ENCODE data around the gene FMN1.

FMN1 gene, protein sequence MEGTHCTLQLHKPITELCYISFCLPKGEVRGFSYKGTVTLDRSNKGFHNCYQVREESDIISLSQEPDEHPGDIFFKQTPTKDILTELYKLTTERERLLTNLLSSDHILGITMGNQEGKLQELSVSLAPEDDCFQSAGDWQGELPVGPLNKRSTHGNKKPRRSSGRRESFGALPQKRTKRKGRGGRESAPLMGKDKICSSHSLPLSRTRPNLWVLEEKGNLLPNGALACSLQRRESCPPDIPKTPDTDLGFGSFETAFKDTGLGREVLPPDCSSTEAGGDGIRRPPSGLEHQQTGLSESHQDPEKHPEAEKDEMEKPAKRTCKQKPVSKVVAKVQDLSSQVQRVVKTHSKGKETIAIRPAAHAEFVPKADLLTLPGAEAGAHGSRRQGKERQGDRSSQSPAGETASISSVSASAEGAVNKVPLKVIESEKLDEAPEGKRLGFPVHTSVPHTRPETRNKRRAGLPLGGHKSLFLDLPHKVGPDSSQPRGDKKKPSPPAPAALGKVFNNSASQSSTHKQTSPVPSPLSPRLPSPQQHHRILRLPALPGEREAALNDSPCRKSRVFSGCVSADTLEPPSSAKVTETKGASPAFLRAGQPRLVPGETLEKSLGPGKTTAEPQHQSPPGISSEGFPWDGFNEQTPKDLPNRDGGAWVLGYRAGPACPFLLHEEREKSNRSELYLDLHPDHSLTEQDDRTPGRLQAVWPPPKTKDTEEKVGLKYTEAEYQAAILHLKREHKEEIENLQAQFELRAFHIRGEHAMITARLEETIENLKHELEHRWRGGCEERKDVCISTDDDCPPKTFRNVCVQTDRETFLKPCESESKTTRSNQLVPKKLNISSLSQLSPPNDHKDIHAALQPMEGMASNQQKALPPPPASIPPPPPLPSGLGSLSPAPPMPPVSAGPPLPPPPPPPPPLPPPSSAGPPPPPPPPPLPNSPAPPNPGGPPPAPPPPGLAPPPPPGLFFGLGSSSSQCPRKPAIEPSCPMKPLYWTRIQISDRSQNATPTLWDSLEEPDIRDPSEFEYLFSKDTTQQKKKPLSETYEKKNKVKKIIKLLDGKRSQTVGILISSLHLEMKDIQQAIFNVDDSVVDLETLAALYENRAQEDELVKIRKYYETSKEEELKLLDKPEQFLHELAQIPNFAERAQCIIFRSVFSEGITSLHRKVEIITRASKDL (N-terminal part only)

DNA sequence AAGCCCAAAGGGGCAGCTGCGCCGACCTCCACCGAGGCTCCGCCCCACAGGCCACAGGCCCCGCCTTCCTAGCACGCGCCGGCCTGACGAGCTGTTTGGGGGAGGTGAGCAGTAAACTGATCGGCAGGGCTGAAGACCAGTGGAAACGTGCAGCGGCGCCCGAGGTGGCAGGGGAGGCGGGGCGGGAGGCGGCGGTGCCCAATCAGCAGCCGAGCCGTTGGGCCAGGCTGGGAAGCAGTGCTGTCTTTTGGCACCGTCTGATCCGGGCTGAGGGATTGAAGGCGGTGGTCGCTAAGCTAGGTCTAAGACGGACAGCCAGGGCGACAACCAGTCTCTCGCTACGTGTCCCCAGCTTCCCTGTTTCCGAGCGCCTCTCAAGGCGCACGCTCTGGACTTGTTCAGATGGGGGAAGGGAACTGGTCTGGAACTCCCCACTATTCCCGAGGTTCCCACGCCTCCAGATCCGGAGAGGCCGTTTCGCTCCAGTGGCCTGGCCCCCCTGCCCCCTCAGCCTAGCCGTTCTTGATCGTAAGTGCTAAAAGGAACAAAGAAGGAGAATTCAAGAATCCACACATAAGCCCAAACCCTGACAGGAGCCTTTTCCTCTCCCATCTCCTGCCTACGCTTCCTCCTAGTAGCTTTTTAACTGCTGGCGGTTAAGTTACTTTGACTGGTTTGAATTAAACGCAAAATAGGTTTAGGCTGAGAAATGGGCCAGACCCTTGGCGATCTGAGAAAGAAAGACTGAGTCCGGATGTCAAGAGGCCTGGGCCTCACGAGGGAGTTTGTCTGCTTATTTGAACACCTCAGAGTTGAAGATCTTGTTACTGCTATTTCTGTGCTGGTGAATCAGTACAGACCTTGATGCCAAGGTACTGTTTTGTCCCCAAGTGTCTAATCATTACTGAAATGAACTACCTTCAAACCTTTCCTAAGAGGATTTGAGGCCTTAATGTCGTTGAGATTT lies at the start of gene FMN1:
TSS of gene FMN1 (minus strand) at position 11 of the 967 bp plus-strand sequence. CDS start 39,800 bp downstream, outside the sequence.
- peak; percentile 86 for DNase-seq

DNA sequence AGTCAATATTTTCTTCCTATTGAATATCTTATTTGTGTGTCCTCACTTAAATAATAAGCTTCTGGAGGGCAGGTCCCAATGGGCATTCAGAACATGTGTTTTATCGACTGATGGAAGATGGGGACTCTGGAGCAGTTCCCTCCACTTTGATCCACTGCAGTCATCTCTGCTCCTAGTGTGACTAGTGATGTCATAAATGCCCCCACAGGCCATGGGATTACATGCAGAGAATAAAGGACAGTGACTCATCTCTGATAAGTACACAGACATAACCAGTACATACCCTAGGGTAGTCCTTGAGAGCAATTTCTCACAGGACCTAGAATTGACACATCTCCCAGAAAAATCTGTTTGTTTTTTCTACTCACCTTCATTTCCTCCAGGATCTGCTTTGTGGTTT lies 49.4 kb upstream of the FMN1 start:
- no peak for DNase-seq

DNA sequence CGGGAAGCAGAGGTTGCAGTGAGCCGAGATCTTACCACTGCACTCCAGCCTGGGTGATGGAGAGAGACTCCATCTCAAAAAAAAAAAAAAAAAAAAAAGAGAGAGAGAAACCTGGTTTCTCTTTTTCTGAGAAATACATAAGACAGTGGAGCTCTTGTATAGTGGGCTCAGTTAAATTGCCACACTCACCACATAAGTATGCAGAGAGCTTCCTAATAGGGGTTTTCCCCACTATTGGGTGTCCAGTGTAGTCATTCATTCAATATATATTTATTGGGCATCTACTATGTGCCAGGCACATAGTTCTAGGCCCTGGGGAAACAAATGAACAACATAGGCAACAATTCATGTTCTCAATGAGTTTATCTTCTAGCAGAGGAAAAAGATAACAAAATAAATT lies 48.9 kb upstream of the FMN1 start:
- no peak for DNase-seq

DNA sequence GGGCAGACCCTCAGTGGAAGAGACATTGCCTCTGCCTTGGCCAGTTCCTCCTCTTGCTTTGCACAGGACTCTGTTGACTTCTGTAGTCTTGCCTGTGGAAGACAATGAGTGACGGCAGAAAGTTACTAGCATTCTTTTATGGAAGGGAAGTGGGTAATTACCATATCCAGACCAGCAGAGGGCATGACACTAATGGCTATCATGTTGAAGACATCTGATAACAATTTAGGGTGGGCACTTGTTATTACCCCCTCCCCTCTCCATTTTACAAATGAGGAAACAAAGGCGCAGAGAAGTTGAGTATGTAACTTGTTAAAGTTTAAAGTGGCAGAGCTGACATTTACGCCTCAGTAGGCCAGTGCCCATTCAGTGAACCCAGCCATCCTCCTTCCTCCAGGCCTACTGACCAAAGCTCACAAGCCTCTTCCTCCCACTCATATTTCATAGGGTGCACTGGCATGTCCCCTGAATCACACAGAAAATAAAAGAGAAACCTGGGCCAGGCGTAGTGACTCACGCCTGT lies 48.2 kb upstream of the FMN1 start:
- no peak for DNase-seq

DNA sequence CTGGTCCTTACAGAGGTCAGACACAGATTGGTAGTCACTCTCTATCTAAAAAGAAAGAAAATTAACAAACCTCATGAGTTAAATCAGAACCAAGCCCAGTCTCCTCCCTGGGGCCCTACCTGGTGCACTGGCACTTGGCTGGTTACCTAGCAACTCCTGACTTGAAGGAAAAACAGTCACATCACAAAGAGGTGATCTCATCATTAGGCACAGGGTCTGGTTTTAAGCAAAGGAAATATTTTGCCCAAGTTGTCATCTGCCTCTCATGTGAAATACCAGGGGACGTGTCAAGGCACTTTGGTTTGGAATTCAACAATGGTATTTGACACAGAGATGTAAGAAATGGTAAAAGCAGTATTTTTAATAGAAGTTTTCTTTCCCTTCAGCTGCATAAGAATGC lies 47.7 kb upstream of the FMN1 start:
- peak; percentile 12 for DNase-seq

DNA sequence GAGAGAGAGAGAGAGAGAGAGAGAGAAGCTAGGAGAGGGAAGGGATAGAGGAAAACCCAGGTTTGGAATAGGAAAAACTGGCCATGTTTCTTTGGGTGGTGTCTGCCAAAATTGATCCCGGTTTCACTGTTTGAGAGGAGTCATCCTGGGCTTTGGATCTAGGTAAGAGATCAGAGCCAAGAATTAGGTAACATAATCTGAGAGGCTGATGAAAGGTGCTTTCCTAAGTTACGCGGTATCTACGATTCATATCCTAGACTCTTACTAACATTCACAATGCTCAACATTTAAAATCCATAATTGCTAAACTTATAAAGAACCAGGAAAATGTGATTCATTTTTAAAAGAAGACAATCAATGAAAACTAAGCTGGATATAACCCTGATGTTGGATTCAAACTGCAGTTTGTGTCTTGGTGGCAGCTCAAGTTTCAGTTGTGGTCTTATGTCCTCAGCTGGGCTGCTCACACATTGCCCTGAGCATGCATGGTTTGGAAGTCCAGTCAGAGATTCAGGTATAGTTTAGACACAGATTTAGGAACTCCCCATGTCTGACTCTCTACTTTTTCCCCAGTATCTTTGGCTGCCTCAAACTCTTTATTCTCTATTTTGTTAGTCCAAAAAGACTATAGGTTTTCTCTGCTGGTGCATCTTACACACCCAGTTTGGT lies 42.5 kb upstream of the FMN1 start:
- no peak for DNase-seq

DNA sequence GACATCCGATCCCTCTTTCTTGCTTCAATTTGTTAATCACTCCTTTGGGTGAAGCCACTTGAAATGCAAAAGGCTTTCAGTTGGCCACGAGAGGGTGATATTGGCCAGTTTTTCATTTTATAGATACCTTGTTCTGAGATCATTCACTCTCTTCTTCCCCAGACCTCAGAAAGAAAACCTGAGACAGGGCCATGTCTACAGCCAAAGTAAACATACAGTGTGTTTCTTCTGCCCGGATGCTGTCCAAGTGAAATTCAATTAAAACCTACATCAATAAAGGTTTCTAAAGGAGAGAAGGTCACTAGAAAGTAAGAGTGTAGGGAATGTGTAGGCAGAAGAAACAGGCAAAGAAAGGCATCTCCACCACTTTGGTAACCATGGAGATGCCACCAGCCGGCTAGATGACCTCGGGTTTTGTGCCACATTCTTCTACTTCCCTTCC lies 39.5 kb upstream of the FMN1 start:
- DNase-seq, result peak; percentile 46

DNA sequence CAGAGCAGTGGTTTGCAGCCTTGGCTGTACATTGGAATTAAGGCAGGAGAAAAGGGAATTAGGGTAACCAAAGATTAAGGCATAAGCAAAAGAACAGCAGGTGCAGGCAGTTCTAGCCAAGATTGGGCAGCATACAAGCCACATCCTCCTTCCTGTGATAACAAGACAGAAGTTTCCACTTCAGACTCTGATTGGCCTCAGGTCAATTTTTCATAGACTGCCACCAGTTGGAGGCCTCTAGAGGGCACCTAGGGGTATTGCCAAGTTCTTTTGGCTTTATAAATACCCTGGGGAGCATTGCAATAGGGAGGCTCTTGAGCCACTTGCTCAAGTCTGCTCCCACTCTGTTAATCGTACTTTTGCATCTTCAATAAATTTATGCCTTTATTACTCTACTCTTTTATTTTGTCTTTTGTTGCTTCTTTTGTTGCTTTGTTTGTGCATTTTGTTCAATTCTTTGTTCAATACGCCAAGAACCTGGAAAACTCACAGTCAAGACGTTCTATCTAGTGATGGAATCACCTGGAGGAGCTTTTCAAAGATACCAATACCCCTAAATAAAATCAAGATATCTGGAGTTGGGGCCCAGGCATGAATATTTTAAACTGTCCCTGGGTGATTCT lies 32.2 kb upstream of the FMN1 start:
- no peak for DNase-seq

DNA sequence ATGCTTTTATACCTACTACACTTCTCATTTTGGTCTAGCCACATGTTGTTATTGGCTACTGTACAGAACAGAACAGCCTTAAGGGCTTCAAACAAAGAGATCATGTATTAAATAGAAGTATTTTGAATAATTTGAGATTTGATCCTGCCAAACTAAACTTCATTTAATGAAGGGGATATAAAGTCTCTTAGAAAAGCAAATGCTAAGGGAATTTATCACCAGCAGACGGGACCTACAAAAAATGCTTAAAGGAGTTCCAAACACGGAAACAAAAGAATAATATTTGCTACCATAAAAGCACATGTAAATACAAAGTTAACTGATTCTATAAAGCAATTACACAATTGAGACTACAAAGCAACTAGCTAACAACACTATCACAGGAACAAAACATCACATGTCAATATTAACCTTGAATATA lies 23.6 kb upstream of the FMN1 start:
- DNase-seq, result no peak

DNA sequence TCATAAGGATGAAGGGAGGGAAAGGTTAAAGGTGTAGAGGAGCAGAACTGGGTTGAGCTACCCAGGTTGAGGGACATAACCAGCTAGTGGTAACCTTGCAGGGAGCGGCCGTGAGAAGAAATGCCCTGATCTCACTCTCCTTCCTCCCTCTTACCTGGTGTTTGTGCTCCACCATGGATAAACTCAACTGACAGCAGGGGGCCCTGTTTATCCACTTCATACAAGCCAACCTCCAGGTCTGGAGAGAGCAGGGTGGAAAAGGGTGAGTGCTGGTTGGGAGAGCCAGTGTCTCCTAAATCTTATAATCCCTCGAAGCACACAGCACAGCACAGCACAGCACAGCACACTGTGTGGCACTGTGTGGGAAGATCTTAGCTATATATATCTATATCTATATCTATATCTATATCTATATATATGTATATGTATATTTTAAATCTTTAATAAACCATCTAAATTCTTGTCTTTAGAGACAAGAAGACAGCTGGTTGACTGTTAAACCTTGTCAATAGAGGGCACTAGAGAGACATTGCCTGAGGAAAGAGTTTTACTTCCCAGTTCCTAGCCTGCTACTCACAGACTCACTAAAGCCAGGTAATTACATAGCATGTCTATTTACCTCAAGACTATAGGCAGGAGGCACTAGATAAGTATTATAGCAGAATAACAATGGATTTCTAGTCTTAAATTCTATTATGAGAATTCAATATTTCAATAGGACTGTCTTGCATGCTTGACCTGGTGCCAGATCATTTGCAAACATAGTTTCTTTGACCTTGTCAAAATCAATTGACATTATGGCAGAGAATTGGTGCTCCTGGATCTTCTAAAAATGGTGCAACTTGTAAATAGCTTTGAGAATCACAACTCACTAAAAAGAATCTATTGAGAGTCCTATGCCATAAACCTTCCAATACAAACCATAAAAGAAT lies 21.7 kb upstream of the FMN1 start:
- DNase-seq, result no peak

DNA sequence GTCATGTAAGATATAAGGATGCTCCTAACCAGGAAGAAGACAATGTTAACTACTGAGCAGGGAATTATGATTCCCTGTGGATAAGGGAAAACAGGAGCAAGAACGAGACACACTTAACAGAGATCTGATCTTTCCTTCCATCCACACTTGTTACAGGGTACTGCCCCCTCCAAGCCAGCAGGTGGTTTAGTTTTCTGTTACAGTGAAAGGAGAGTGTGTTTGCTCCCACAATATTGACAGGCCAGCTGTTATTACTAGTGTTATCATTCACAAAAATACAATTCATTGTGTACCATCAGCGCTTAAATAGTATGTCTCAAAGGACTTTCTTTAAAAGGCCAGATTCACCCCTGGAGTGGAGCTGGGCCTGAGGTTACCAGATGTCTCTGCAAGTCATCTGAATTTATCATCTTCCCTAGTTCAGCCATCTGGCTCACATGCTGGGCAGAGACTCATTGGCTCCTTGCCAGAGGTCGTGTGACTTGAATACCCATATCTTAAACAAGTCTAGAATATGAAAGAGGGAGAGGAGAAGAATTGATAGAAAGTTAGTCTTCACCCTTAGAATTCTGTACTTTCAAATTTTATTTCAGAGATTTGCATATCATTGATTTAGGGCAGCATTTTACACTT lies 16.8 kb upstream of the FMN1 start:
- DNase-seq, result no peak

DNA sequence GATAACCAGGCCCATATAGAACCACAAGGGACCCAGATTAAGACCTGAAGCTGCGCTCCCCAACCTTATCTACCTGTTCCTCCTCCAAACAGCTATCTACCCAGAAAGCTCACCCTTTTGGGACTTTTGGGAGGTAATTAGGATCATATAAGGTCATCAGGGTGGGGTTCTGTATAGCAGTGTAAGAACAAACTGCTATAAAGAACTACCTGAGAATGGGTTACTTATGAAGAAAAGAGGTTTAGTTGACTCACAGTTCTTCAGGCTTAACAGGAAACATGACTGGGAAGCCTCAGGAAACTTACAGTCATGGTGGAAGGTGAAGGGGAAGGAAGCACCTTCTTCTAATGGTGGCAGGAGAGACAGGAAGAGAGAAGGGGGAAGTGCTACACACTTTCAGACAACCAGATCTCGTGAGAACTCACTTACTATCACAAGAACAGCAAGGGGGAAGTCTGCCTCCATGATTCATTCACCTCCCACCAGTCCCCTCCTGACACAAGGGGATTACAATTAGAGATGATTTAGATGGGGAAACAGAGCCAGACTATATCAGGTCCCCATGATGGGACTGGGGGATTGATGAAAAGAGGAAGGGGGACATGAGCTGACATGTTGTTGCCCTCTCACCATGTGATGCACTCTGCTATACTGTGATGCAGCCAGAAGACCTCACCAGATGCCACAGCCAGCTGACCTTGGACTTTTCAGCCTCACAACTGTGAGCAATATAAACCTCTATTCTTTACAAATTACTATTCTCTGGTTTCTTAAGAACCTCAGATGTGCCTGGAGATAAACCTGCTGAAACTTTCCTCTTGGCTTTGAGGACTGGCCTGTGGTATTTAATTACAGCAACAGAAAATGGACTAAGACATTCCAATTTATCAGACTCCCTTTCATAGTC lies 15.3 kb upstream of the FMN1 start:
- no peak for DNase-seq

DNA sequence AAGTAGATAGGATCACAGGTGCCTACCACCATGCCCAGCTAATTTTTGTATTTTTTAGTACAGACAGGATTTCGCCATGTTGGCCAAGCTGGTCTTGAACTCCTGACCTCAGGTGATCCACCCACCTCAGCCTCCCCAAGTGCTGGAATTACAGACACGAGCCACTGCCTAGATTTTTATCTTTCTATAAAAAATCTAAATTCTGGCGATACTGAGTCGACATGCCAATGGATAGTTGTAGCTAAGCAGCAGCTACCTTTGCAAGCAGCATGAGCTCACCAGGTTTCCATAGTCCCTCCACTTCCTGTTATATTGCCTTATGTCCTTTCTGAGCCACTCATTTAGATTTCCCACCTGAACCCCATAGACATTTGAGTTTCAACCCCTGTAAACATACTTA lies 13.1 kb upstream of the FMN1 start:
- DNase-seq, result no peak

DNA sequence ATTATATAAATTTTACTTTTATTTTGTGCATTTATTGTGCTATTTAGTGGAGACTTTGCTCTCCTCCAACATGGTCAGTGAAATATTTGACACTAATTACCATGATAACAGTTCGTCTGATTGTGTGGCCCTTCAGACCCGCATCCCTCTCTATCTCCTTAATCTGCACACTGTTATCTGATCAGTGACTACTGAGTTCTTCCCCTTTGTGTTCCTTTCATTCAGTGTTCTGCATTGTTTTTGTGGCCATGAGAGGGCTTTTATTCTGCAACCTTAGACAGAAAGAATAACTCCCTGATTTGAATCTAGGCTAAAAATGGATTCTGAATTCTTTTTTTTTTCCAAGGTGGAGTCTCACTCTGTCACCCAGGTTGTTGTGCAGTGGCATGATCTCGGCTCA lies 11.9 kb upstream of the FMN1 start:
- DNase-seq, result no peak

DNA sequence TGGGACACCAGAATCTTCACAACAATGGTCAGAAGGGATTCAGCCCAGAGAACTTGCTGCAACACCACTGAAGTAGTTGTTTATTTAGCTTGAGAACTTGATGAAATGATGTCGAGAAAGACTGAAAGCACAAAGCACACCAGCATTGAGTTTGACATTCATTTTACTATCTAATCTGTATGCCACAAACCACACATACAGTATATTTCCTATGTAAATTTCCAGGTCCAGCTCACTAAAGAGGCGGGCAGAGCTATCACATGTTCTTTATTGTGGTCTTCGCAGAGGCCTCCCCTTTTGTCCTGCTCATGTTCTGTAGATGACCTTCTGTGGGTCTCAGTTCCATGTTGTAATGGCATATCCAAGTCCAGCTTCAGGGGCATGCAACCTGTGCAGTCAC lies 10.4 kb upstream of the FMN1 start:
- no peak for DNase-seq

DNA sequence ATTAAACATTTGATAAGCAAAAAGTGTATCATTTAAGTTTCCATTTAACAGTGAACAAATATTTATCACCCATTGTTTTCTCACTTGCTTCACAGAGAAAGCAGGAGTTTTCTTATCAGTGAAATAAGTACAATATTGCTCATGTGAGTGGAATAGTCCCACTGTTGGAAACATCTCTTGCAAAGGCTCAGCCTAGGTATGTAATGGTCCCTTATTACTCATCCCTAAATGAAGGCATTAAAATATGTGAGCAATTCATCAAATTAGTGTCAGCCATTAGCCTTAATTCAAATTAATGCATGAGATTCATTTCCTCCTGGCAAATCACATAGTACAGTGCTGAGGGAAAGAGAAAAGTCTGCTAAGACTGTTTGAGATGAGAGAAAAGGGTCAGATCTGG lies 9.6 kb upstream of the FMN1 start:
- no peak for DNase-seq

DNA sequence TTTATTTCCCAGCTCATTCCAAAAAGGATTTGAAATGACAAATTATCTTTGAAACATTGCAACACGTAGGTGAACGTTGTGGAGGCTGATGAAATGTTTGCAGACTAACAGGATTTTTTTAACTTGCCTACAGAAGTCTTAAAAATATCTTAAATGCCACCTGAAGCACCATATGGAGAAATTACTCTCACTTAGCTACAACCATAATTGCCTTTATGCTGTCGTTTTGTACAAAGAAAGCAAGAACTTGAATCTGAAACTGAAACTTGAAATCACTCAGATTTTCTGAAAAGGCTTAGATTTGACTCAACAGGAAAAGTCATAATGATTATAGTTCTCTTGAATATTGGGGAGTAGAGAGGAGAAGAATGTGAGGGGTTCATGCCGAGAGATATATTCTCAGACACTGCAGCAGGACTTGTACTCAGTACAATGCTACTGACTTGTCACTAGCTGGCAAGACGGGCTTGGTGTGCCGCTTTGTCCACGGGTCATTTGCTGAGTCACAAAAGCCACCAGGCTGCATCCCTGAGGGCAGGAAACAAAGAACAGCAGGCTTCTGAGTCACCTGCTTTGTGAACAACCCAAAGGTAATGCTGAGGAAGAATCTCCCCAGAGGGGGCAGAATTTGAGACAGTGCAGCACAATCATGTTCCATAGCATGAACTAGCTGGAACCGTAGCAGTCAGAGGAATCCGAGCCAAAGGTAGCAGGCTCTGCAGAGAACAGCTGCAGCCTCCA lies 7.1 kb upstream of the FMN1 start:
- DNase-seq, result no peak

Data from amniotic stem cell (primary cell).